ENCODE data around the gene ERI2.
A peak's percentile ranks its signal among the peaks of the same experiment; 100 is the strongest.

Gene ERI2, protein sequence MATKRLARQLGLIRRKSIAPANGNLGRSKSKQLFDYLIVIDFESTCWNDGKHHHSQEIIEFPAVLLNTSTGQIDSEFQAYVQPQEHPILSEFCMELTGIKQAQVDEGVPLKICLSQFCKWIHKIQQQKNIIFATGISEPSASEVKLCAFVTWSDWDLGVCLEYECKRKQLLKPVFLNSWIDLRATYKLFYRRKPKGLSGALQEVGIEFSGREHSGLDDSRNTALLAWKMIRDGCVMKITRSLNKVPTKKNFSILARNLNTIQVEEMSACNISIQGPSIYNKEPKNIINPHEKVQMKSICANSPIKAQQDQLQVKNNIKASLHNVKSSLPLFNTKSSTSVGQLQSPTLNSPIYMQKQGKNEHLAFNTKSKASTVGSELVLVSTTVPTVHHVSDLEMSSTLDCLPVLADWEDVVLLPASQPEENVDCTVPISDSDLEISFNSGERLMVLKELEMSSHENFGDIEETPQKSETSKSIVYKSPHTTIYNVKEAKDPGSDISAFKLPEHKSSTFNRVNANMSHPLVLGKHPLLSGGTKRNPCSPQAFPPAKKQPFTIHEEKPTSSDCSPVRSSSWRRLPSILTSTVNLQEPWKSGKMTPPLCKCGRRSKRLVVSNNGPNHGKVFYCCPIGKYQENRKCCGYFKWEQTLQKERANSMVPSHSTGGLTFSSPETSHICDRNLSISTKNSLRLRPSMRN

GRCh38 chr16:20806168-20807050 lies at the start of gene ERI2, which contains the start of gene REXO5:
TSS of gene ERI2 (minus strand) at chr16:20806472. CDS start at chr16:20806430, 42 bp downstream.
TSS of gene REXO5 (plus strand) at chr16:20806527. CDS start at chr16:20806954, 427 bp downstream.
- peak; percentile 63 for DNase-seq

DNA sequence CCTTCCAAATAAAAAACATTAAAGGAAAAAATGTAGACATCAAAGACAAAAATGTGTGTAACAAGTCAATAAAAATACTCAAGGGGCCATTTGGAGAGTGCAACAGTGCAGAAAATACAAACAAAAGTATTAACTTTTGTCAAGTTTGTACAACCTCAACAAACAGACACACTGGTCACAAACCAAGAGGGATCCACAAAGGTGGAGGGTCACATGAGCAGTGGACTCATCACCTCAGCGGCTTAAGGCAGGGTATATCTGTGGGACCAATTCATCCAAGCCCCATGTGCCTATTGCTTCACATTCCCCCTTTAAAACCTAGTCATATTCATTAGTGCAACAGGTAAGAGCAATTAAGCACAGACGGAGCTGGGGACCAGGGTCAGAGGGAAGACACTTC lies 48.7 kb upstream of the ERI2 start:
- DNase-seq: no peak

- DNase-seq: no peak
Measured at GRCh38 chr16:20853981-20854620, 47.8 kb upstream of the ERI2 start.

DNA sequence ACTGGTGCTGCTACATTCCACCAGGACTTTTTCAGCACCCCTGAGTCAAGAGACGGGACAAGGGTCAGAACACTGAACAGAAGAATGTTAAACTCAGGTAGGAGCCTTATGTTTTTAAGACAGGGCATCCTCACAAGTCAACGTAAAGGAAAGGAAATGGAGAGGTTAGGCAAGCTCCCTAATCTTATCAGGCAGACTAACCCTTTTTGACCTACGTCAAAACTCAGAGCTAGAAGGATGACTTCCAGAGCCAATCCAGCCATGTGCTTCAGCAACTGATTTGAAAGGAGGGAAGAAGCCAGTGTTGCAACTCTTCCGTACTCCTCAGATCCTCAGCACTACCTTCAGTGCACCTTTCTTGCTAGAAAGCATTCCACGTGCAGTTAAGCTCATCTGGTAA lies 46.9 kb upstream of the ERI2 start:
- no peak for DNase-seq

DNA sequence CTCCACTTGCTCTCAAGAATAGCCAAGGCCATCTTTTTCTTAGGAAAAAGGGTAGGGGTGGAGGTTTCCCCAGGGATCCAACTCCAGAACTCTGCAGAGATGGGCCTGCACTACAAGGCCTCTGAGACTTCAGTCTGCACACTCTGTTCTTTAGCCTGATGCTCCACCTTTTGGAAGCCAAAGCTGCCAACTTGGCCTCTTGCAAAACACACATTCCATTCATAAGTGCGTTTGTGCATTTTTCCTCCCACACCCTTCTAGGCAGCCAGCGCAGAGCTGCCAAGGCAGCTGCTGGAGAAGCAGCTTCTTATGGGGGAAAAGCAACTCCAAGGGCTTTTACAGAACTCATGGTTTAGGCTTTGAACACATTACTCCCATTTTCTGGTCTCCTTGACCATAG lies 45.3 kb upstream of the ERI2 start:
- DNase-seq: no peak

GRCh38 chr16:20850981-20851380 lies 44.7 kb upstream of the ERI2 start:
- no peak for DNase-seq

- no peak for DNase-seq
Measured at GRCh38 chr16:20849589-20850390, 43.5 kb upstream of the ERI2 start.

DNA sequence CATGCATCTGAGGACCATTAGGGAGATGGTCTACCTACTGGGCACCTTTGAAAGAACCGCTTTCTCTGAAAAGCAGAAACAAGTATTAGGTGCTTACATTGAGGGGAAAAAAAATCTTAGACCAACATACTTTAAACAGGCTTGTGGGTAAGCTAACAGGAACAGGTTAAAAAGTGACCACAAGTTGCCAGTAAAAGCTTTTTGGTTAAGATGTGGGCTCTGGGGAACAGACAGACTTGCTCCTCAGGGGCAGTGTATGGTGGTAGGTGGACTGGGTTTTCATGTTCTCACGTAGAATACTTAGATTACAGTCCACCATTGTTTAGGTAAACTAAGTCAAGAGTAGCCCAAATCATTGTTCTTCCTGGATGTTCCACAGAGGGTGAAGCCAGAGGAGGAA lies 41.3 kb upstream of the ERI2 start:
- no peak for DNase-seq

DNA sequence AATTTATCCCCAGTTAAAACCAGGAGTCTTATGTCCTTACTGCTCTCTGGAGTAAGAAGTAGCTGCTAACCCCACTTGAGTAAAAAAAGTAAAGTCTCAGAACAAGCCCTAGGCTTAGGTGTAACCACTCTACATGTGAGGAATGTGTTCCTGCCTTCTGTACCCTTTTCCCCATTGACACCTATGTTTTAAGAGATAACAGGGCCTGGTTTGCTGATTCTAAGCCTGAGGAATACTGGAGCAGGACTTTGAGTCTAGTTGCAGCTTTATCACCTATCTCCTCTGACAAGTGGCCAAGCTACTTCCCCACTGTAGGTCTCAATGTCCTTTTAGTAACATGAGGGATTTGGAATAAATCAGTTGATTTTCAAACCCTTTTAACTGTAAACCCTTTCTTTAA lies 40.3 kb upstream of the ERI2 start:
- DNase-seq: no peak

- no peak for DNase-seq
Measured at GRCh38 chr16:20846030-20846429, 39.8 kb upstream of the ERI2 start.

DNA sequence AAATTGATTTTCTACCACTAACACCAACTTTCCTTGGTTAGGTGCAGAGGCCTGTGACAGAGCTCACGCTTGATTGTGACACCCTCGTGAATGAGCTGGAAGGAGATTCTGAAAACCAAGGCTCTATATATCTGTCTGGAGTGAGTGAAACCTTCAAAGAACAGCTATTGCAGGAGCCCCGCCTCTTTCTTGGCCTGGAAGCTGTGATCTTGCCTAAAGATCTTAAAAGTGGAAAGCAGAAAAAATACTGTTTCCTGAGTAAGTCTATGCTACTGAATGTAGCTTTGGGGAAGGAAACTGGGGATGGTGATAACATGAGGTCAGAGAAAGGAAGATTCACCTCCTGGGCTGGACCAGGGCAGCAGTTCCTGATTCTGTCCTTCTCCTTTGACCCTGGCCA lies 38.3 kb upstream of the ERI2 start:
- DNase-seq: no peak

- DNase-seq: no peak
Measured at GRCh38 chr16:20844054-20844453, 37.8 kb upstream of the ERI2 start.

DNA sequence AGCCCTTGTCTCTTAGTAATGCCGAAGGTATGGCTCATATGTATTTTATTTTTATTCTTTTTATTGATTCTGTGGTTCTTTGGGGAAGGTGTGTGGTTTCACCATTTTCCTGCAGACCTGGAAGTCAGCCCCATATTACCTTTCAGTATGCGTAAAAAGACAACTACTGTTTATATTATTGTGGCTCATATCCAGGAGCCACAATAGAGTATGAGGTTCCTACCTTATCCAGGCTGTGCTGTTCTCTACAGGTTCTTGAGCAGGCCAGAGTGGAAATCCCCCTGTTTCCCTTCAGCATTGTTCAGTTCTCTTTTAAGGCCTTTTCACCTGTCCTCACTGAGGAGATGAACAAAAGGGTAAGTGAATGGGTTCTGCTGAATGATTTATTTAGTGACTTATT lies 33.2 kb upstream of the ERI2 start:
- no peak for DNase-seq

GRCh38 chr16:20838240-20838639 lies 32.0 kb upstream of the ERI2 start:
- DNase-seq: no peak

DNA sequence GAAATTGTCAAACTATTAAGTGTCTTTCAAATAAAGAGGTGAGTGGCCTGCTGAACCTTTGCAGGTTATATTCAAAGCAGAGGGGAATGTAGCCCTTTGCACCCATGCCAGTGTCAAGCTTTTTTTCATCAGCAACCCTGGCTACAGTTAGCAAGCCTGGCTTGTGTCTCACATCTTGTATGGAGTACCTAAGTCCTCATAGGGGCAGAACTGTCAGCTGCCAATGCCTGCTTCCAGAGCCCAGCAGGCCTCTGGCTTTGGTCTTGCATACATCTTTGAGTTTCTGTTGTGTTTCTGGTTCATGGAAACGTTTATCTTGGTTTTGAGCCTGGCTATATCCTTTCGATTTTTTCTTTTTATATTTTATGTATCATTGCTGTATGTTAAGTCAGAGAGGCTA lies 26.8 kb upstream of the ERI2 start:
- DNase-seq: no peak

GRCh38 chr16:20830372-20830771 lies 24.1 kb upstream of the ERI2 start:
- no peak for DNase-seq

DNA sequence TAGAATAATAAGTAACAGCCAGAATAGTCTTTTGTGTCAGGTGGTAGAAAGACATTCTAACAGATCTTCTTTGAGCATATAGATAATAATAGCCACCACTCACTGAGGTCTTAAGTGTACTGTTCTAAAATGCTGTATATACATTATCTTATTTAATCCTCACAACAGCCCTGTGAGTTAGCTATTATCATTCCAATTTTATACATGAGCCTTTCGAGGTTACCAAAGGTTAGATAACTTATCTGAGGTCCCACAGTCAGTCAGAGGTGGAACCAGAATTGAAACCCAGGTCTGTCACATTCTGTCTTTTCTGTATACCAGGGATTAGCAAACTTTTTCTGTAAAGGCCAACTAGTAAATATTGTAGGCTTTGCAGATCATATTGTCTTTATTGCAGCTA lies 23.3 kb upstream of the ERI2 start:
- no peak for DNase-seq

GRCh38 chr16:20826039-20826566 lies 19.8 kb upstream of the ERI2 start:
- DNase-seq: no peak

GRCh38 chr16:20822521-20823325 lies 16.5 kb upstream of the ERI2 start:
- DNase-seq: no peak

DNA sequence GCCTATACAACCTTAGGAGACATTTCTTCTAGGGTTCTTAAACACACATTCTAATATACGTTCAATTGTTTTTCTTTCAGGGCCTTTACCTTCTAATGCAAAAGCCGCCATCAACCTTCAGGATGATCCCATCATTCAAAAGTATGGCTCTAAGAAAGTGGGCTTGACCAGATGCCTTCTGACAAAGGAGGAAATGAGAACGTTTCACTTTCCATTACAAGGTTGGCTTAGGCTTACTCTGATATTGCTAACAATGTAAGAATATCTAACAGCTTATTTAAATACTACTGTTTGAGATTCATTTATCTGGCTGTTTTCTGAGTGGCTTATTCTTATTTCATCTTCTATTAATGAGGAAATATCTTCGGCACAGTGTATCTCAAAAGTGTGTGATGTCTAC lies 15.4 kb upstream of the ERI2 start:
- DNase-seq: no peak
